Daoy (cell line): Measurements from ENCODE around the gene FANCI. TPM values are rescaled to one million over a fixed set of nuclear protein-coding genes. Genes with fewer than 3 reads are reported as not detected.

Experiments used
- DNase-seq: peaks from one replicate; pipeline ENCODE4 v3.0.0-alpha.2; 2015; ENCODE audit warnings: low read depth
- total RNA-seq: library from RNA; depleted of rRNA; stranded (reverse); fragments of >200 nt; shearing (Covaris generic); gene quantifications from 2 replicates; pipeline ENCODE4 v1.2.3, GENCODE V29; 2014; rRNA removed

Gene FANCI
- total RNA-seq, 1 experiment from 2014 or later, result 39.1 TPM

- peak; percentile 80 for DNase-seq
These were observed 117.8 kb downstream of the FANCI start for GRCh38 chr15:89361451-89362202.

GRCh38 chr15:89362203-89363101 is 118.7 kb downstream of the FANCI start:
- DNase-seq, result no peak

- no peak for DNase-seq
These were observed 119.4 kb downstream of the FANCI start for GRCh38 chr15:89363133-89363532.

- no peak for DNase-seq
These were observed 120.0 kb downstream of the FANCI start for GRCh38 chr15:89363770-89364169.

GRCh38 chr15:89364341-89364740 is 120.6 kb downstream of the FANCI start:
- DNase-seq, result no peak

- no peak for DNase-seq
These were observed 121.1 kb downstream of the FANCI start for GRCh38 chr15:89364741-89365450.

- no peak for DNase-seq
These were observed 121.8 kb downstream of the FANCI start for GRCh38 chr15:89365462-89366065.

Other genes with a start within 250 kb of the FANCI start
- 27.1 and 31.7 TPM in 2 replicates for gene ABHD2, start 155.5 kb upstream of the FANCI start, total RNA-seq
- not detected in 2 replicates for gene RLBP1, start 22.4 kb upstream of the FANCI start, total RNA-seq
- 30.9 and 35.0 TPM in 2 replicates for gene POLG, start 90.8 kb downstream of the FANCI start, total RNA-seq